Skeletal muscle tissue (tissue), 4 donors: ENCODE measurements around the gene WDR41. TPM values are rescaled to one million over a fixed set of nuclear protein-coding genes. Genes with fewer than 3 reads are reported as not detected.
"Not testable (repeated sequence)": the region's sequence is repeated elsewhere in the genome, so short reads cannot be mapped to it uniquely, and the experiment has no call there.

Source experiments
- H3K27ac ChIP-seq: one replicate; pipeline ENCODE4 v1.7.0; 2013; ENCODE audit warnings: mild to moderate bottlenecking, low read depth, low read length, inconsistent platforms
- H3K27me3 ChIP-seq, 3 donors: one replicate each; pipeline ENCODE4 v1.7.0; 2013; ENCODE audit warnings: low read length in 3 of 3; ENCODE audit not compliant: control insufficient read depth in 3 of 3, insufficient read depth in 3 of 3
- H3K36me3 ChIP-seq, 3 donors: one replicate each; pipeline ENCODE4 v1.7.0; 2013; ENCODE audit warnings: low read length in 3 of 3; ENCODE audit not compliant: control insufficient read depth in 3 of 3, insufficient read depth in 3 of 3
- H3K4me1 ChIP-seq, 3 donors: one replicate each; pipeline ENCODE4 v1.7.0; 2013; ENCODE audit warnings: low read length in 3 of 3, mild to moderate bottlenecking in 3 of 3; ENCODE audit not compliant: control insufficient read depth in 3 of 3, insufficient read depth in 3 of 3
- H3K4me3 ChIP-seq, 3 donors: one replicate each; pipeline ENCODE4 v1.7.0; 2013; ENCODE audit warnings: low read length in 3 of 3
- H3K9ac ChIP-seq, 3 donors: one replicate each; pipeline ENCODE4 v1.7.0; 2013; ENCODE audit warnings: low read length in 3 of 3, mild to moderate bottlenecking in 3 of 3, moderate library complexity in 2 of 3, low read depth in 1 of 3
- H3K9me3 ChIP-seq, 3 donors: one replicate each; pipeline ENCODE4 v1.7.0; 2013; ENCODE audit warnings: low read length in 3 of 3; ENCODE audit not compliant: control insufficient read depth in 3 of 3
- total RNA-seq: library from RNA; depleted of rRNA; stranded (reverse); fragments of >200 nt; gene quantifications from one replicate; pipeline ENCODE4 v1.2.3, GENCODE V29; 2014
- donor health status: Osteomylitis.

The WDR41 gene
- total RNA-seq, 1 donor from 2014 or later = 60.5 TPM

DNA sequence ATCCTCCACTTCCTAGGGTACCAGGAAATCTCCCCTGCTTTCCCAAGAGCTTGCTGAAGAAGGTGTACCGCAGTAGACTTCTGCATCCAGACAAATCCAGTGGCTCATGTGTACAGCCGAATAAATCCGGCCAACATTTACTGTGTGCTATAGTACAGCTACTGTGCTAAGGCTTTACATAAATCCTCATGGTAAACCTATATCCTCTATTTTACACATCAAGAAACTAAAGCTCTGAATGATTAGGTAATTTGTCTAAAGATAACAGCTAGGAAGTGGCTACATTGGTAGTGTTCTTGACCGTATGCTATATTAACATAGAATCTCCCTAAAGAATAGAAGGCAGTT, 511 bp upstream of the WDR41 start:
- Histone ChIP-seq H3K9me3 (no peaks in the 10 kb centered on the region), H3K9ac (peak overlapping the region; percentile 80 to 96 (median 94)), H3K4me3 (peak overlapping the region; percentile 88 to 94 (median 94)), H3K27ac (peak overlapping the region; percentile 92), H3K4me1 (peaks cover 0 to 8% (median 5%) of the 10 kb centered on the region in 3 donors), H3K36me3 (peaks cover 3 to 5% (median 3%) of the 10 kb centered on the region in 3 donors), H3K27me3 (no peaks in the 10 kb centered on the region)

- not testable (repeated sequence) for H3K4me1 ChIP-seq, H3K27me3 ChIP-seq, H3K9me3 ChIP-seq
- Histone ChIP-seq H3K36me3 (peaks cover 3 to 10% (median 3%) of the 10 kb centered on the region in 3 donors), H3K27ac (peak overlapping the region; percentile 92), H3K9ac (peak overlapping the region; percentile 91 to 96 (median 94)), H3K4me3 (peak overlapping the region; percentile 88 to 94 (median 94))
Measured at GRCh38 chr5:77490741-77491344, 1.3 kb downstream of the WDR41 start.

DNA sequence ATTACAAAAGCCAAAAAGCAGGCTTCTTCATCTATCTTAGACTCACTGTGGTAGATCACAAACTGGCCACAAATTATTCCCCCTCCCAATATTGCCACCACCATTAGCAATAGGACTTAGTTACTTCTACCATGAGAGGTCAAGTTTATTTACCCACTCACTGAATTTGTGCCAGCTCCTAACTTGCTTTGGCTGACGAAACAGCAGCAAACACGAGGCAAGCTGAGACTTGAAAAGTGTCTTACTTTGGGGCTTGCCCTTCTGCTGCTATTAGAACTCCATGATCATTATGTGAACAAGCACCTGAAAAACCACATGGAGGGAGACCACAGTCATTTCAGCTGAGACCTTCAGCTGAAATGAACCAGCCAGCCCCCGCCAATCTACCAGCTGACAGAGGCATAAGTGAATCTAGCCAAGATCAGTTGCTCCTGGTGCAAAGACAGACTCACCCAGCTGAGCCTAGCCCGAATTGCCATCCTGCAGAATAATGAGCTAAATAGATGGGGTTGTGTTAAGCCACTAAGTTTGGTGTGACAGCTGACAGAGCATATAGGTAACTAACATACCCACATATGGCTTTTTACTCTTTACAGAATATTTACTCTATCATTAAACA, 5.7 kb downstream of the WDR41 start:
- H3K9me3 ChIP-seq = no peaks in the 10 kb centered on the region
- no peaks in the 10 kb centered on the region for H3K27me3 ChIP-seq
- no peak overlapping the region for H3K4me3 ChIP-seq
- H3K9ac ChIP-seq = no peak overlapping the region
- no peak overlapping the region for H3K27ac ChIP-seq
- peaks cover 14 to 19% (median 15%) of the 10 kb centered on the region in 3 donors for H3K36me3 ChIP-seq
- no peaks in the 10 kb centered on the region for H3K4me1 ChIP-seq

DNA sequence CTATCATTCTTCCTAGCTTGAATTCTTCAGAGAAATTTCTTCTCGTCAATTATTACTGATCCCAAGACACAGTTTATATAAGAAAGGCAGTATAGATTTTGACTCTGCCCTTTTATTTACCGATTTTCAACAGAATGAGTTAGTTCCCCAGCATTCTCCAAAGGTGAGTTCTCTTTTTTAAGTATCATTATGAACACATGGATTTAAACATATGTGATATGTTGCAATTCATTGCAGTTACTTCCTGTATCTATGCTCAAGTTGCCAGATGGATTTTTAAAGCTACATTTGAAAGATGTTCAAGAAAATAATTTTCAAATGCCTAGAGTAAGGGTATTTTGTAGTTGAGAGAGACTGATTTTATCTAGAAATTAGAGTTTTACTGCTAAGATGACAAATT, 8.4 kb downstream of the WDR41 start:
- H3K9me3 ChIP-seq = no peaks in the 10 kb centered on the region
- no peak overlapping the region for H3K9ac ChIP-seq
- no peak overlapping the region for H3K27ac ChIP-seq
- peaks cover 14 to 19% (median 18%) of the 10 kb centered on the region in 3 donors for H3K36me3 ChIP-seq
- H3K27me3 ChIP-seq = no peaks in the 10 kb centered on the region
- H3K4me3 ChIP-seq = no peak overlapping the region
- no peaks in the 10 kb centered on the region for H3K4me1 ChIP-seq

DNA sequence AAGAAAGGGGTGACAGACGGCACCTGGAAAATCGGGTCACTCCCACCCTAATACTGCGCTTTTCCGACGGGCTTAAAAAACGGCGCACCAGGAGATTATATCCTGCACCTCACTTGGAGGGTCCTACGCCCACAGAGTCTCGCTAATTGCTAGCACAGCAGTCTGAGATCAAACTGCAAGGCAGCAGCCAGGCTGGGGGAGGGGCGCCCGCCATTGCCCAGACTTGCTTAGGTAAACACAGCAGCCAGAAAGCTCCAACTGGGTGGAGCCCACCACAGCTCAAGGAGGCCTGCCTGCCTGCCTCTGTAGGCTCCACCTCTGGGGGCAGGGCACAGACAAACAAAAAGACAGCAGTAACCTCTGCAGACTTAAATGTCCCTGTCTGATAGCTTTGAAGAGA, 17.1 kb downstream of the WDR41 start:
- H3K27me3 ChIP-seq, H3K9ac ChIP-seq, H3K36me3 ChIP-seq, H3K4me3 ChIP-seq, H3K9me3 ChIP-seq, H3K27ac ChIP-seq, H3K4me1 ChIP-seq: not testable (repeated sequence)

- H3K9me3 ChIP-seq, H3K27ac ChIP-seq, H3K4me3 ChIP-seq, H3K27me3 ChIP-seq, H3K9ac ChIP-seq, H3K4me1 ChIP-seq, H3K36me3 ChIP-seq: not testable (repeated sequence)
Measured at GRCh38 chr5:77468875-77469274, 23.2 kb downstream of the WDR41 start.

GRCh38 chr5:77463905-77464304, 28.2 kb downstream of the WDR41 start:
- H3K4me1 ChIP-seq = no peaks in the 10 kb centered on the region
- H3K4me3 ChIP-seq = no peak overlapping the region
- no peaks in the 10 kb centered on the region for H3K27me3 ChIP-seq
- no peaks in the 10 kb centered on the region for H3K9me3 ChIP-seq
- no peaks in the 10 kb centered on the region for H3K36me3 ChIP-seq
- H3K27ac ChIP-seq = no peak overlapping the region
- no peak overlapping the region for H3K9ac ChIP-seq

- H3K27me3 ChIP-seq = no peaks in the 10 kb centered on the region
- no peaks in the 10 kb centered on the region for H3K36me3 ChIP-seq
- no peaks in the 10 kb centered on the region for H3K4me1 ChIP-seq
- H3K9ac ChIP-seq = no peak overlapping the region
- no peak overlapping the region for H3K27ac ChIP-seq
- no peak overlapping the region for H3K4me3 ChIP-seq
- no peaks in the 10 kb centered on the region for H3K9me3 ChIP-seq
Measured at GRCh38 chr5:77461287-77461686, 30.8 kb downstream of the WDR41 start.

DNA sequence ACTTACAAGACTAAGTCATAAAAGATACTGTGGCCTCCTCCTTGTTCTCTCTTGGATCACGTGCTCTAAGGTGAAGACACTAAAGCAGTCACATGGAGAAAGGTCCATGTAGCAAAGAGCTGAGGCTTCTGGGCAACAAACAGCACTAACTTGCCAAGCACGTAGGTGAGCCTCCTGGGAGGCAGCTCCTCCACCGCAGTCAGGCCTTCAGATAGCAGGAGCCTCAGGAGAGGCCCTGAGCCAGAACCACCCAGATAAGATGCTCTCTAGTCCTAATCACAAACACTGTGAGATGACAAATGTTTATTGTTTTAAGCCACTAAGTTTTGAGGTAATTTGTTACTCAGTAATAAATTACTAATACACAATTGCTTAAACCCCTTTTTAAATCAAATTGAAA, 38.0 kb downstream of the WDR41 start:
- H3K4me3 ChIP-seq = no peak overlapping the region
- no peaks in the 10 kb centered on the region for H3K4me1 ChIP-seq
- peaks cover 0 to 10% (median 0%) of the 10 kb centered on the region in 3 donors for H3K36me3 ChIP-seq
- H3K9me3 ChIP-seq = no peaks in the 10 kb centered on the region
- H3K9ac ChIP-seq = no peak overlapping the region
- H3K27ac ChIP-seq = no peak overlapping the region
- H3K27me3 ChIP-seq = no peaks in the 10 kb centered on the region

DNA sequence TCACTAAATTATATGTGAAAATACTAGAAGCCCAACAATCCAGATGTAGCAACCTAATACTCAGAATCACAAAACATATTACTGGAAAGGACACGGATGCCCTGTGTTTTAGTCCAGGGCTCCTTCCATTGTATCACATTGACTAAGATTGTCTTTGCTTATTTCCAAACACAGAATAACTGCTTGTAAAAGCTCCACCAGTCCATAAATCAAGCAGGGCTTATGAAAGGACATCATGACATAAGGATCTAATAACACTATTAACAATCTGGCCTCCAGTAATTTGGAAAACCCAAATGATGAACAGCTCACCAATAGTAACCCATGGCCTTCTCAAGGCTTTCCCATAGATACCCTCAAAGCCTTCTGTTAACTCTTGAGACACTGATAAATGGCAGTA, 39.8 kb downstream of the WDR41 start:
- no peak overlapping the region for H3K9ac ChIP-seq
- H3K4me1 ChIP-seq = no peaks in the 10 kb centered on the region
- H3K27ac ChIP-seq = no peak overlapping the region
- peaks cover 0 to 25% (median 8%) of the 10 kb centered on the region in 3 donors for H3K36me3 ChIP-seq
- no peak overlapping the region for H3K4me3 ChIP-seq
- no peaks in the 10 kb centered on the region for H3K9me3 ChIP-seq
- no peaks in the 10 kb centered on the region for H3K27me3 ChIP-seq
